Type B pancreatic cell (in vitro differentiated cells): ENCODE measurements around the gene FKRP. TPM values are rescaled to one million over a fixed set of nuclear protein-coding genes. Genes with fewer than 3 reads are reported as not detected.
A peak's percentile ranks its signal among the peaks of the same experiment; 100 is the strongest.

ENCODE experiments used
- DNase-seq: peaks from one replicate; pipeline ENCODE4 v3.0.0; 2021; ENCODE audit warnings: mixed read lengths; ENCODE audit not compliant: unreplicated experiment; ENCODE audit errors: extremely low spot score
- H3K27ac Mint-ChIP-seq: 2 replicates; pipeline ENCODE4 v1.8.0; 2021; ENCODE audit warnings: mild to moderate bottlenecking, mixed read lengths
- H3K27me3 Mint-ChIP-seq: 2 replicates; pipeline ENCODE4 v1.8.0; 2021; ENCODE audit warnings: mixed read lengths
- H3K36me3 Mint-ChIP-seq: 2 replicates; pipeline ENCODE4 v1.8.0; 2021; ENCODE audit warnings: mixed read lengths
- H3K4me1 Mint-ChIP-seq: one replicate; pipeline ENCODE4 v1.8.0; 2021; ENCODE audit warnings: mixed read lengths; ENCODE audit not compliant: unreplicated experiment
- H3K4me3 Mint-ChIP-seq: 2 replicates; pipeline ENCODE4 v1.8.0; 2021; ENCODE audit warnings: mild to moderate bottlenecking, mixed read lengths
- H3K9me3 Mint-ChIP-seq: 2 replicates; pipeline ENCODE4 v1.8.0; 2021; ENCODE audit warnings: mixed read lengths
- total RNA-seq: library from RNA; stranded (reverse); gene quantifications from 2 replicates; pipeline ENCODE4 v1.2.1, GENCODE V29; 2021; ENCODE audit warnings: low replicate concordance
- TF ChIP-seq, protein P1 (sequence below): fragments of 200-600 bp; sonication (generic); conservative IDR thresholded peaks from 2 replicates; pipeline ENCODE4 v1.5.0; 2021; ENCODE audit warnings: antibody characterized with exemption, mild to moderate bottlenecking

The FKRP gene
- total RNA-seq, 1 donor from 2014 or later, result 38.4 TPM

- Mint-ChIP-seq H3K36me3 (peaks cover 11% of the 10 kb centered on the region), H3K27me3 (no peaks in the 10 kb centered on the region), H3K4me3 (no peak overlapping the region), H3K4me1 (peaks cover 22% of the 10 kb centered on the region), H3K9me3 (no peaks in the 10 kb centered on the region), H3K27ac (no peak overlapping the region)
- no peak for DNase-seq
- TF ChIP-seq, protein P1, sequence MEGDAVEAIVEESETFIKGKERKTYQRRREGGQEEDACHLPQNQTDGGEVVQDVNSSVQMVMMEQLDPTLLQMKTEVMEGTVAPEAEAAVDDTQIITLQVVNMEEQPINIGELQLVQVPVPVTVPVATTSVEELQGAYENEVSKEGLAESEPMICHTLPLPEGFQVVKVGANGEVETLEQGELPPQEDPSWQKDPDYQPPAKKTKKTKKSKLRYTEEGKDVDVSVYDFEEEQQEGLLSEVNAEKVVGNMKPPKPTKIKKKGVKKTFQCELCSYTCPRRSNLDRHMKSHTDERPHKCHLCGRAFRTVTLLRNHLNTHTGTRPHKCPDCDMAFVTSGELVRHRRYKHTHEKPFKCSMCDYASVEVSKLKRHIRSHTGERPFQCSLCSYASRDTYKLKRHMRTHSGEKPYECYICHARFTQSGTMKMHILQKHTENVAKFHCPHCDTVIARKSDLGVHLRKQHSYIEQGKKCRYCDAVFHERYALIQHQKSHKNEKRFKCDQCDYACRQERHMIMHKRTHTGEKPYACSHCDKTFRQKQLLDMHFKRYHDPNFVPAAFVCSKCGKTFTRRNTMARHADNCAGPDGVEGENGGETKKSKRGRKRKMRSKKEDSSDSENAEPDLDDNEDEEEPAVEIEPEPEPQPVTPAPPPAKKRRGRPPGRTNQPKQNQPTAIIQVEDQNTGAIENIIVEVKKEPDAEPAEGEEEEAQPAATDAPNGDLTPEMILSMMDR, result no peak
Observed at GRCh38 chr19:46733690-46734292, 12.1 kb upstream of the FKRP start.

GRCh38 chr19:46736531-46737297 lies 9.1 kb upstream of the FKRP start:
- Mint-ChIP-seq H3K4me3 (no peak overlapping the region), H3K4me1 (peaks cover 23% of the 10 kb centered on the region), H3K36me3 (peaks cover 3% of the 10 kb centered on the region), H3K27ac (no peak overlapping the region), H3K27me3 (no peaks in the 10 kb centered on the region), H3K9me3 (no peaks in the 10 kb centered on the region)
- TF ChIP-seq, protein P1, result no peak
- DNase-seq, result no peak

GRCh38 chr19:46737298-46737654 lies 8.6 kb upstream of the FKRP start:
- TF ChIP-seq, protein P1, result no peak
- Mint-ChIP-seq H3K4me1 (peaks cover 23% of the 10 kb centered on the region), H3K27me3 (no peaks in the 10 kb centered on the region), H3K9me3 (no peaks in the 10 kb centered on the region), H3K4me3 (no peak overlapping the region), H3K27ac (no peak overlapping the region), H3K36me3 (peaks cover 3% of the 10 kb centered on the region)
- no peak for DNase-seq

GRCh38 chr19:46737761-46738171 lies 8.1 kb upstream of the FKRP start:
- H3K36me3 Mint-ChIP-seq, result peaks cover 3% of the 10 kb centered on the region
- H3K27ac Mint-ChIP-seq, result no peak overlapping the region
- DNase-seq, result no peak
- TF ChIP-seq, protein P1, result no peak
- H3K27me3 Mint-ChIP-seq, result no peaks in the 10 kb centered on the region
- H3K9me3 Mint-ChIP-seq, result no peaks in the 10 kb centered on the region
- H3K4me1 Mint-ChIP-seq, result peaks cover 25% of the 10 kb centered on the region
- H3K4me3 Mint-ChIP-seq, result no peak overlapping the region

DNA sequence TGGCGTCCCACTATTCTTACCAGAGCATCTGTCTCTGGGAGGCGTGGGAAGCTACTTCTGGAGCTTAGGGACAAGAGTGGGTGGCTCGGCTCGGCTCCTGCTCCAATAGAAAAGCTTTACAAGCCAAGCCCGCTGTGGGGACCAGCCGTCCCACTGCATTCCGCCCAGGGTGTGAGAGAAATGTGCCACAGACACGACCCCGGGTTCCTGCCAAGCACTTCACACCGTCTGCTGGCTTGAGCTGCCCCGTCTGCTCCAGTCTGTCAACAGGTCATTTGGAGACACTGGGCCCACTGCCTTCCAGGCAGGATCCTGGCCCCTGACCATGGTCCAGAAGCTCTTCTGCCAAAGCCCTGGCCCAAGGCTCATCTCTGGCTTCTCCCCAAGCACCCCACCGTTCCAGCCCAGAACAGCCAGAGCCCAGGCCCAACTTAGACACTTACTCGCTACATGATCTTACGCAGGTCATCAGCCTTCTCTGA lies 6.5 kb upstream of the FKRP start:
- no peaks in the 10 kb centered on the region for H3K9me3 Mint-ChIP-seq
- H3K27ac Mint-ChIP-seq, result peak overlapping the region; percentile 50
- DNase-seq, result no peak
- no peak overlapping the region for H3K4me3 Mint-ChIP-seq
- TF ChIP-seq, protein P1, result no peak
- H3K36me3 Mint-ChIP-seq, result no peaks in the 10 kb centered on the region
- peaks cover 33% of the 10 kb centered on the region for H3K4me1 Mint-ChIP-seq
- H3K27me3 Mint-ChIP-seq, result no peaks in the 10 kb centered on the region
